Measurements from ENCODE around the gene HAT1. TPM values are rescaled to one million over a fixed set of nuclear protein-coding genes. Genes with fewer than 3 reads are reported as not detected.

Gene HAT1
- total RNA-seq, 1 donor from 2014 or later: 37.9 TPM

GRCh38 chr2:171902840-171903420 lies 19.3 kb upstream of the HAT1 start:
- no peak for DNase-seq (ENCODE audit: low spot score)
- Mint-ChIP-seq H3K27me3 (ENCODE audit: low read depth) (no peaks in the 10 kb centered on the region), H3K4me1 (ENCODE audit: low read depth) (peaks cover 3% of the 10 kb centered on the region), H3K27ac (ENCODE audit: unreplicated experiment) (no peak overlapping the region), H3K9me3 (ENCODE audit: low read depth) (no peaks in the 10 kb centered on the region), H3K4me3 (ENCODE audit: unreplicated experiment) (no peak overlapping the region), H3K36me3 (ENCODE audit: low read depth) (no peaks in the 10 kb centered on the region)
- TF ChIP-seq, protein P1, sequence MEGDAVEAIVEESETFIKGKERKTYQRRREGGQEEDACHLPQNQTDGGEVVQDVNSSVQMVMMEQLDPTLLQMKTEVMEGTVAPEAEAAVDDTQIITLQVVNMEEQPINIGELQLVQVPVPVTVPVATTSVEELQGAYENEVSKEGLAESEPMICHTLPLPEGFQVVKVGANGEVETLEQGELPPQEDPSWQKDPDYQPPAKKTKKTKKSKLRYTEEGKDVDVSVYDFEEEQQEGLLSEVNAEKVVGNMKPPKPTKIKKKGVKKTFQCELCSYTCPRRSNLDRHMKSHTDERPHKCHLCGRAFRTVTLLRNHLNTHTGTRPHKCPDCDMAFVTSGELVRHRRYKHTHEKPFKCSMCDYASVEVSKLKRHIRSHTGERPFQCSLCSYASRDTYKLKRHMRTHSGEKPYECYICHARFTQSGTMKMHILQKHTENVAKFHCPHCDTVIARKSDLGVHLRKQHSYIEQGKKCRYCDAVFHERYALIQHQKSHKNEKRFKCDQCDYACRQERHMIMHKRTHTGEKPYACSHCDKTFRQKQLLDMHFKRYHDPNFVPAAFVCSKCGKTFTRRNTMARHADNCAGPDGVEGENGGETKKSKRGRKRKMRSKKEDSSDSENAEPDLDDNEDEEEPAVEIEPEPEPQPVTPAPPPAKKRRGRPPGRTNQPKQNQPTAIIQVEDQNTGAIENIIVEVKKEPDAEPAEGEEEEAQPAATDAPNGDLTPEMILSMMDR (IDR thresholded peaks at IDR 0.05): no peak

DNA sequence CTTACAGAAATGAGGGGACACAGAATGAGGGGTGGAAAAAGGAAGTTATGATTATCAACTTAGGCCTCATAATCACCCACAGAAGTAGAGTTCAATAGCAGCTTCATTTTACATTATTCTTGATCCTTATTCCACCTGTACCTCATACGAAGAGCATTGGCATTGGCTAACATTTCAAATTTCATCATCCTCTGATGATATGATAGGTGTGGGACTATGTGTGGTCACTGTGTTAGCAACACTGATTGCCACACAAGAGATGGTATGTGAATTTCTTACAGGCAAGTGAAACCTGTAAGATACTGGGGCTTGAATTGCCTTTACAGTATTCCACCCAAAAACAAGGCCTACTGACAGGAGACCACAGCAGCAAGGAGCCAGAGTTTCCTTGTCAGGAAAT lies 14.0 kb upstream of the HAT1 start:
- Mint-ChIP-seq H3K4me1 (ENCODE audit: low read depth) (peaks cover 12% of the 10 kb centered on the region), H3K4me3 (ENCODE audit: unreplicated experiment) (no peak overlapping the region), H3K36me3 (ENCODE audit: low read depth) (no peaks in the 10 kb centered on the region), H3K27me3 (ENCODE audit: low read depth) (no peaks in the 10 kb centered on the region), H3K9me3 (ENCODE audit: low read depth) (no peaks in the 10 kb centered on the region), H3K27ac (ENCODE audit: unreplicated experiment) (no peak overlapping the region)
- TF ChIP-seq, protein P1 (IDR thresholded peaks at IDR 0.05): no peak
- no peak for DNase-seq (ENCODE audit: low spot score)

GRCh38 chr2:171909266-171909665 lies 13.0 kb upstream of the HAT1 start:
- H3K9me3 Mint-ChIP-seq (ENCODE audit: low read depth): no peaks in the 10 kb centered on the region
- TF ChIP-seq, protein P1 (IDR thresholded peaks at IDR 0.05): no peak
- H3K4me1 Mint-ChIP-seq (ENCODE audit: low read depth): peaks cover 12% of the 10 kb centered on the region
- no peaks in the 10 kb centered on the region for H3K36me3 Mint-ChIP-seq (ENCODE audit: low read depth)
- DNase-seq (ENCODE audit: low spot score): no peak
- no peak overlapping the region for H3K27ac Mint-ChIP-seq (ENCODE audit: unreplicated experiment)
- no peak overlapping the region for H3K4me3 Mint-ChIP-seq (ENCODE audit: unreplicated experiment)
- no peaks in the 10 kb centered on the region for H3K27me3 Mint-ChIP-seq (ENCODE audit: low read depth)

DNA sequence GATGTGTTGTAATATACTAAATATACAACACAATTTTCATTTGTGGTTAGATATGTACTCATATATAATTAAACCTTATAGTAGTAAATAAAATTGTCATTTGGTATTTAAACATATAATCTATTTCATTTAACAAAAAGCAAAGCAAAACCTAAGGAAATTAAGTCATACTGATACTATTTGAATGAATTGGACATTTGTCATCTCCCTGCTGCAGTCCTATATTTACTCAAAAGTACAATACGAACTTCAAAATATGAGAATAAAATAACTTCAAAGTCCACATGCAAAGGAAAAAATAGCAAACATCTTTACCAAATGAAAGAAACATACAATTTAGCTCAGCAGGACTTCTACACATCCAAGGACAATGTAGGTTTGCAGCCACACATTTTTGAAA lies 11.8 kb upstream of the HAT1 start:
- Mint-ChIP-seq H3K4me3 (ENCODE audit: unreplicated experiment) (no peak overlapping the region), H3K27ac (ENCODE audit: unreplicated experiment) (no peak overlapping the region), H3K9me3 (ENCODE audit: low read depth) (no peaks in the 10 kb centered on the region), H3K36me3 (ENCODE audit: low read depth) (no peaks in the 10 kb centered on the region), H3K27me3 (ENCODE audit: low read depth) (no peaks in the 10 kb centered on the region), H3K4me1 (ENCODE audit: low read depth) (peaks cover 12% of the 10 kb centered on the region)
- DNase-seq (ENCODE audit: low spot score): no peak
- TF ChIP-seq, protein P1 (IDR thresholded peaks at IDR 0.05): no peak

DNA sequence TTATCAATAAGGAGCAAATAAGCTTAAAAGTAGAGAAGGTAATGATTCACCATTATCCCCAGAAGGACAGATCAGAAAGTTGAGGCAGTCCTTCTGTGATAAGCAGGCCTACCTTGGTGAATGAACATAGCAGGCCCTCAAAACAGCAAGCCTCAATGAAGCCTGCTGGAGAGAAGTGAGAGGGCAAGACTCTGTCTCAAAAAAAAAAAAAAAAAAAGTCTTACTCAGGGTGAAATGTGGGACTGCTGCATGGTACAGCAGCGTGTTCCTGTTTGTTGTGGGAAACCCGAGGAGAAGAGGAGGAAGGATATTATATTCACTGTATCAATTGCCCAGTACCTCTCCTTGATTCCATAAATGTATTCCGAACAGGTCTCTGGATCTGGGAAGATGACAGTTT lies 8.7 kb upstream of the HAT1 start:
- Mint-ChIP-seq H3K4me3 (ENCODE audit: unreplicated experiment) (no peak overlapping the region), H3K9me3 (ENCODE audit: low read depth) (no peaks in the 10 kb centered on the region), H3K36me3 (ENCODE audit: low read depth) (no peaks in the 10 kb centered on the region), H3K27me3 (ENCODE audit: low read depth) (no peaks in the 10 kb centered on the region), H3K4me1 (ENCODE audit: low read depth) (peaks cover 12% of the 10 kb centered on the region), H3K27ac (ENCODE audit: unreplicated experiment) (no peak overlapping the region)
- TF ChIP-seq, protein P1 (IDR thresholded peaks at IDR 0.05): no peak
- no peak for DNase-seq (ENCODE audit: low spot score)

All from chondrocyte (in vitro differentiated cells).